ENCODE data around the gene EIF2S1.
"Not testable (repeated sequence)": the region's sequence is repeated elsewhere in the genome, so short reads cannot be mapped to it uniquely, and the experiment has no call there.

EIF2S1 gene

GRCh38 chr14:67372833-67373232 is 12.7 kb downstream of the EIF2S1 start:
- no peak for DNase-seq

GRCh38 chr14:67373347-67373746 is 13.2 kb downstream of the EIF2S1 start:
- DNase-seq, result no peak

GRCh38 chr14:67377916-67378315 is 17.8 kb downstream of the EIF2S1 start:
- no peak for DNase-seq

GRCh38 chr14:67385120-67385519 is 25.0 kb downstream of the EIF2S1 start:
- no peak for DNase-seq

- no peak for DNase-seq
These were observed 25.5 kb downstream of the EIF2S1 start for GRCh38 chr14:67385618-67386017.

- no peak for DNase-seq
These were observed 27.1 kb downstream of the EIF2S1 start for GRCh38 chr14:67387195-67387594.

GRCh38 chr14:67389275-67389674 is 29.1 kb downstream of the EIF2S1 start:
- no peak for DNase-seq

GRCh38 chr14:67389811-67390534 is 29.8 kb downstream of the EIF2S1 start:
- no peak for DNase-seq

GRCh38 chr14:67391268-67391667 is 31.1 kb downstream of the EIF2S1 start:
- no peak for DNase-seq

GRCh38 chr14:67392123-67392522 is 32.0 kb downstream of the EIF2S1 start:
- DNase-seq, result no peak

GRCh38 chr14:67392800-67393199 is 32.7 kb downstream of the EIF2S1 start:
- no peak for DNase-seq

GRCh38 chr14:67393689-67394088 is 33.6 kb downstream of the EIF2S1 start:
- DNase-seq, result no peak

- no peak for DNase-seq
These were observed 35.2 kb downstream of the EIF2S1 start for GRCh38 chr14:67395086-67395875.

- no peak for DNase-seq
These were observed 35.7 kb downstream of the EIF2S1 start for GRCh38 chr14:67395876-67396189.

- no peak for DNase-seq
These were observed 36.3 kb downstream of the EIF2S1 start for GRCh38 chr14:67396381-67396970.

- DNase-seq, result no peak
These were observed 37.4 kb downstream of the EIF2S1 start for GRCh38 chr14:67397536-67397935.

GRCh38 chr14:67400434-67400833 is 40.3 kb downstream of the EIF2S1 start:
- DNase-seq, result no peak

- DNase-seq, result no peak
These were observed 45.6 kb downstream of the EIF2S1 start for GRCh38 chr14:67405771-67406170.

GRCh38 chr14:67408122-67408801 is 48.1 kb downstream of the EIF2S1 start:
- not testable (repeated sequence) for DNase-seq

GRCh38 chr14:67409461-67409860 is 49.3 kb downstream of the EIF2S1 start:
- no peak for DNase-seq

- DNase-seq, result no peak
These were observed 50.2 kb downstream of the EIF2S1 start for GRCh38 chr14:67410313-67410712.

- DNase-seq, result no peak
These were observed 51.2 kb downstream of the EIF2S1 start for GRCh38 chr14:67411370-67411769.

- DNase-seq, result peak in 1 of 2 experiments; percentile 39
These were observed 51.8 kb downstream of the EIF2S1 start, which contains the start of gene PLEK2 for GRCh38 chr14:67411820-67412421. Gene PLEK2, minus strand, starts transcription at chr14:67412165. Its CDS starts 106 bp downstream, at chr14:67412059.

Measured in SHP77 (cell line).